ENCODE data around the gene GRAMD4. TPM values are rescaled to one million over a fixed set of nuclear protein-coding genes. Genes with fewer than 3 reads are reported as not detected.
A peak's percentile ranks its signal among the peaks of the same experiment; 100 is the strongest.

GRAMD4 gene
- total RNA-seq, 1 donor from 2014 or later, result 45.6 TPM

DNA sequence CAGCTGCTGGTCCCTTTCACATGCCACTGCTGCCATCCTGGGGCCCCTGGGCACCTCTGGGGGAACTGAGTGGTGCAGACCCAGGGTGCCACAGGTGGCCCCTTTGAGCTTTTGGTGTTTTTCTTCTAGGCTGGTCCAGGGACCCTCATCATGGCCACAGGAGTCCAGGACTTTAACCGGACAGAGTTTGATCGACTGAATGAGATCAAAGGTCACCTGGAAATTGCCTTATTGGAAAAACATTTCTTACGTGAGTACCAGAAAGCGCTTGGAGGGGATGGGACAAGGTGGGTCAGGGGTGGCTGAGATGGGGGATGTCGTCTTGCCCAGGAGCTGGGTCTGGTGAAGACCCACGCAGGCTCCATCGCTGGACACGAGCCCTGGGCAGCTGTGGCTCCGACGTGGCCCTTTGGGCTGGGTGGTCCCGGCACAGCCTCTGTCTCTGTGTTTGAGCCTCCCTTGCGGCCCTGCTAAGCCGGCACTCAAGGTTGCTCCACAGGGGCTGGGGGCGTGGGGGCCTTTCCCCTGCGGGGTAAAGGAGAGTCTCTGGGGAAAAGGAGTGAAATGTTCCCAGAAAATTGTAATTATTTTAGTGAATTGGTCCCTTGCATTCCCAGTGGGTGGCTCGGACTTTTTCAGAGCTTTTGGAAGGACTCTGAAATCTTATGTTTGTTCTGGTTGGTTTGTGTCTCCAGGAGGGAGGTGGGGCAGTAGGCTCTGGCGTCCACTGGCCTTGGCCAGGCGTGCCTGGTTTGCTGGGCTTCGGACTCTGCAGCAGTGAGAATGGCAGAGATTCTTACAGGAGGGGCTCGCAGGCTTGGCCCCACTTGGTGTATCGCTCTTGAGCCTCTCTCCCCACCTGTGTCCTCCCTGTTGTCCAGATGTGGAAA lies 17.8 kb downstream of the GRAMD4 start:
- Mint-ChIP-seq H3K36me3 (ENCODE audit: low read depth) (peaks cover 34% of the 10 kb centered on the region), H3K27me3 (no peaks in the 10 kb centered on the region), H3K4me1 (peaks cover 12% of the 10 kb centered on the region), H3K27ac (no peak overlapping the region), H3K9me3 (no peaks in the 10 kb centered on the region), H3K4me3 (no peak overlapping the region)
- POLR2A ChIA-PET, result interaction anchor here (0.7 kb wide), 1 partner anchor 12 kb away, joined by 4 read pairs; no protein-coding TSS in a partner anchor
- ATAC-seq (ENCODE audit: low read depth), result no peak
- no peak for DNase-seq
- TF ChIP-seq, protein P1, sequence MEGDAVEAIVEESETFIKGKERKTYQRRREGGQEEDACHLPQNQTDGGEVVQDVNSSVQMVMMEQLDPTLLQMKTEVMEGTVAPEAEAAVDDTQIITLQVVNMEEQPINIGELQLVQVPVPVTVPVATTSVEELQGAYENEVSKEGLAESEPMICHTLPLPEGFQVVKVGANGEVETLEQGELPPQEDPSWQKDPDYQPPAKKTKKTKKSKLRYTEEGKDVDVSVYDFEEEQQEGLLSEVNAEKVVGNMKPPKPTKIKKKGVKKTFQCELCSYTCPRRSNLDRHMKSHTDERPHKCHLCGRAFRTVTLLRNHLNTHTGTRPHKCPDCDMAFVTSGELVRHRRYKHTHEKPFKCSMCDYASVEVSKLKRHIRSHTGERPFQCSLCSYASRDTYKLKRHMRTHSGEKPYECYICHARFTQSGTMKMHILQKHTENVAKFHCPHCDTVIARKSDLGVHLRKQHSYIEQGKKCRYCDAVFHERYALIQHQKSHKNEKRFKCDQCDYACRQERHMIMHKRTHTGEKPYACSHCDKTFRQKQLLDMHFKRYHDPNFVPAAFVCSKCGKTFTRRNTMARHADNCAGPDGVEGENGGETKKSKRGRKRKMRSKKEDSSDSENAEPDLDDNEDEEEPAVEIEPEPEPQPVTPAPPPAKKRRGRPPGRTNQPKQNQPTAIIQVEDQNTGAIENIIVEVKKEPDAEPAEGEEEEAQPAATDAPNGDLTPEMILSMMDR (IDR thresholded peaks at IDR 0.05), result no peak
- intact Hi-C loops (cut with micrococcal nuclease), result loop anchor here (2.0 kb wide), 1 partner anchor 75 kb away; no protein-coding TSS in a partner anchor
- CTCF ChIA-PET, result no interaction called here

DNA sequence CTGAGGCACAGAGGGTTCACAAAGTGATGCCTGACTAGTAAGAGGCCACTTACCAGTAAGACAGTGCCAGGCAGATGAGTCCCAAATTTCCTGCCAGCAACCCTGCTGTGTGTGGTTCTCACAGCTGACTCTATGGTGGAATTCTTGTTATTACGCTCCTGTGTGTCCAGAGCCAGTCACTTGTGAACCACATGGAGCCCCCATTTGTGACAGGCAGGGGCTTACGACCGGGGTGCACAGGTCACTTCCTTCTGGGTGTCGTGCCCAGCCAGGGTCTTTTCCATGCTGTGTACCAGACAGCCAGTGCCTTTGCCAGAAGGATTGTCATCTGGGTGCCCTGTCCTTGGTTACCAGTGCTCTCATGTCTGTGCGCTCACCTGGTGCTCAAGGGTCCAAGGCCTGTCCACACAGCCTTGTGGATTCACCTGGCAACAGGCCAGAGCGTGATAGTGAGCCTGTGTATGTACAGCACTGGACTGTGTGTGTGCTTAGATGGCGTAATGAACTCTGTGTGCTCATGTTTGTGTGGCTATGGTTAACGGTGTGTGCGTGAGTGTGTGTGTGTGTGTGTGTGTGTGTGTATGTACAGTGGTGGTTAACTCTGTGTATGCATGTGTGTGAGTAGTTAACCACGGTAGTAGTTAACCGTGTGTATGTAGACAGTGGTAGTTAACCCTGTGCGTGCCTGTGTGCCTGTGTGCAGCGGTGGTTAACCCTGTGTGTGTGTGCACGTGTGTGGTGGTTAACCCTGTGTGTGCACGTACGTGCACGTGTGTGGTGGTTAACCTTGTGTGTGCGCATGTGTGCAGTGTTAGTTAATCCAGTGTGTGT lies 18.6 kb downstream of the GRAMD4 start:
- no peaks in the 10 kb centered on the region for H3K9me3 Mint-ChIP-seq
- H3K27ac Mint-ChIP-seq, result peak overlapping the region; percentile 13
- H3K4me1 Mint-ChIP-seq, result peaks cover 13% of the 10 kb centered on the region
- H3K27me3 Mint-ChIP-seq, result no peaks in the 10 kb centered on the region
- no peak overlapping the region for H3K4me3 Mint-ChIP-seq
- ChIA-PET POLR2A (no interaction called here), CTCF (no interaction called here)
- ATAC-seq (ENCODE audit: low read depth) (peak; percentile 18), DNase-seq (no peak)
- peaks cover 37% of the 10 kb centered on the region for H3K36me3 Mint-ChIP-seq (ENCODE audit: low read depth)
- intact Hi-C loops (cut with micrococcal nuclease), result no loop called here
- TF ChIP-seq, protein P1 (IDR thresholded peaks at IDR 0.05), result no peak

DNA sequence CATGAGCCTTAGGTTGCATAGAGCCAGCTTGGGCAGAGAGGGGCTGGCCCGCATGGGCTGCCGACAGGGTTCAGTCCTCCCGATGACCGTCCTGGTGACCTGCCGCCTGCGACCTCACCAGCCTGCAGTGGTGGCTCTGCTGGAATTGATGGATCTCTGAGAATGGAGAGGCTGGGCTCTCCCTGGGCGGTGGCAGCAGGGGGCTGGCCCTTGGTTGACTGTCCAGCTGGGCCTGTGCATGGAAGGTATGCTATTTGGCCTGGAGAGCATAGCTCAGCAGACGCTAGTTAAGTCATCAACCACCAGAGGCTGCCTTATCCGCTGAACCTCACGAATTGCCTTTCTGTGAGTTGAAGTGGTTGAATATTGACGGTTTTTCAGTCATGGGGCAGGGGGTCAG lies 19.7 kb downstream of the GRAMD4 start:
- Mint-ChIP-seq H3K4me1 (peaks cover 17% of the 10 kb centered on the region), H3K4me3 (no peak overlapping the region), H3K36me3 (ENCODE audit: low read depth) (peaks cover 41% of the 10 kb centered on the region), H3K9me3 (no peaks in the 10 kb centered on the region), H3K27me3 (no peaks in the 10 kb centered on the region), H3K27ac (no peak overlapping the region)
- ATAC-seq (ENCODE audit: low read depth), result no peak
- intact Hi-C loops (cut with micrococcal nuclease), result no loop called here
- TF ChIP-seq, protein P1 (IDR thresholded peaks at IDR 0.05), result no peak
- POLR2A ChIA-PET, result no interaction called here
- CTCF ChIA-PET, result interaction anchor here (1.0 kb wide), 1 partner anchor 76 kb away, joined by 3 read pairs; no protein-coding TSS in a partner anchor
- DNase-seq, result no peak

DNA sequence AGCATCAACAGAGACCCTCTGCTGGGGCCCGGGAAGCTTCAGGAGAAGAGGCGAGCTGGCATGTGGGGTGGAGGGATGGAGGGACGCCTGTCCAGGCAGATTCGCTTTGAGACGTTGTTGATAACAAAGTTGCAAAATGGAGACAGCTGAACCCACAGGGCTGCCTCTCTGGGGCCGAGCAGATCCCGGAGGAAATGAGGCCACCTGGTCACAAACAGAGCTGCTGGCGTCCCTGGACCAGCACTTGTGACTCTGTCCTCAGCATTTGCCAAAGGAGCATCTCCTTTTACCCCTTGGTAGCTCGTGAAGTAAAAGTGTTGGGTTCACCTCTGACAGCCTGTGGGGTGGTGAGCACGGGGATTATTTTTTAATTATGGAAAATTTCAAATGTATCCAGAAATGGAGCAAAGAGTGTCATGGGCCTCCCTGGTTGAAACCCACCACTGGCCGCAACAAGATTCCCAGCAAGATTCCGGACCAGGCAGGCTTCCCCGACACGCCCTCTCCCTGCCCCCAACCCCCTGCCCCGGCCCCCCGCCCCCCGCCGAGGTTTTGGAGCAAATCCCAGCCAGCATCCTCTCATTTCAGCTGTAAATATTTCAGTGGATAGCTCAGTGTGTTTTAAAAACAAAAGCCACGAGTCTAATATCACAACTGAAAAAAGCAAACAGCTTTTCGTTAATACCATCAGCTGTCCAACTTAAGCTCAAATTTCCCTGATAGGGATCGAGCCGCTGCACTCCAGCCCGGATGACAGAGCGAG lies 20.3 kb downstream of the GRAMD4 start:
- intact Hi-C loops (cut with micrococcal nuclease), result no loop called here
- peaks cover 17% of the 10 kb centered on the region for H3K4me1 Mint-ChIP-seq
- TF ChIP-seq, protein P1 (IDR thresholded peaks at IDR 0.05), result no peak
- no peaks in the 10 kb centered on the region for H3K9me3 Mint-ChIP-seq
- no peak overlapping the region for H3K27ac Mint-ChIP-seq
- ChIA-PET POLR2A (no interaction called here), CTCF (interaction anchor here (1.0 kb wide), 1 partner anchor 77 kb away, joined by 3 read pairs; no protein-coding TSS in a partner anchor)
- DNase-seq (no peak), ATAC-seq (ENCODE audit: low read depth) (no peak)
- H3K4me3 Mint-ChIP-seq, result no peak overlapping the region
- peaks cover 41% of the 10 kb centered on the region for H3K36me3 Mint-ChIP-seq (ENCODE audit: low read depth)
- no peaks in the 10 kb centered on the region for H3K27me3 Mint-ChIP-seq
